ENCODE measurements around the gene PCK1. TPM values are rescaled to one million over a fixed set of nuclear protein-coding genes. Genes with fewer than 3 reads are reported as not detected.

PCK1 gene
- total RNA-seq, 4 donors from 2014 or later, result 16.1 to 131 (median 65.2) TPM

DNA sequence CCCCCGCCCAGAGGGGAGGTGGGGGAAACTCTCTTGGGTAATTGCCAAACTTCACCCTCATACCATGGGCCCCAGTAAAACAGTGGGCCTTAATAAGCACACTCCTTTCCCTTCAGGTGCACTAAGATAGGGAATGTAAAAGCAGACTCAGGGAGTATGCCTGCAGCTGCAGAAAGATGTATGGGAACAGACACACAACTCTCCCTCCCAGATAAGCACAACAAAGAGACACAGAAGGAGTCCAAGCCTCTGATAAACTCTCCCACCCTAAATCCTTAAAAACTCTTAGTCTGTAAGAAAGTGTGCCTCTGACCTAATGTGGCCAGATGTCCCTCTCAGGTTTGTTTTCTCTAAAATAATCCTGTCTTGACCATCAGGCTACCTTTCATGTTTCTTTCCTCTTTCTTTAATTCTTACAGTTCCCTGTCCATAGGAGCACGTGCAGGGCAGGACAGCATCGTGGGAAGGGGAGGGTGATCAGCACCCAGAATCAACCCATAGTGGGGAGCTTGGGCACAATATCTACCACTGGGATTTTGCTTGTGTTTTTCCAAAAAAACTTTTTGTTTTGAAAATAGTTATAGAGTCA is 24.7 kb upstream of the PCK1 start:
- Histone ChIP-seq H3K4me3 (no peak overlapping the region), H3K4me1 (no peaks in the 10 kb centered on the region), H3K27me3 (peaks cover 0 to 11% of the 10 kb centered on the region in 2 donors), H3K27ac (no peak overlapping the region), H3K9me3 (peaks cover 0 to 32% (median 0%) of the 10 kb centered on the region in 4 donors), H3K36me3 (no peaks in the 10 kb centered on the region)
- TF ChIP-seq EP300 (IDR thresholded peaks at IDR 0.05), result no peak
- TF ChIP-seq POLR2A (IDR thresholded peaks at IDR 0.05), result no peak
- TF ChIP-seq, protein P1, sequence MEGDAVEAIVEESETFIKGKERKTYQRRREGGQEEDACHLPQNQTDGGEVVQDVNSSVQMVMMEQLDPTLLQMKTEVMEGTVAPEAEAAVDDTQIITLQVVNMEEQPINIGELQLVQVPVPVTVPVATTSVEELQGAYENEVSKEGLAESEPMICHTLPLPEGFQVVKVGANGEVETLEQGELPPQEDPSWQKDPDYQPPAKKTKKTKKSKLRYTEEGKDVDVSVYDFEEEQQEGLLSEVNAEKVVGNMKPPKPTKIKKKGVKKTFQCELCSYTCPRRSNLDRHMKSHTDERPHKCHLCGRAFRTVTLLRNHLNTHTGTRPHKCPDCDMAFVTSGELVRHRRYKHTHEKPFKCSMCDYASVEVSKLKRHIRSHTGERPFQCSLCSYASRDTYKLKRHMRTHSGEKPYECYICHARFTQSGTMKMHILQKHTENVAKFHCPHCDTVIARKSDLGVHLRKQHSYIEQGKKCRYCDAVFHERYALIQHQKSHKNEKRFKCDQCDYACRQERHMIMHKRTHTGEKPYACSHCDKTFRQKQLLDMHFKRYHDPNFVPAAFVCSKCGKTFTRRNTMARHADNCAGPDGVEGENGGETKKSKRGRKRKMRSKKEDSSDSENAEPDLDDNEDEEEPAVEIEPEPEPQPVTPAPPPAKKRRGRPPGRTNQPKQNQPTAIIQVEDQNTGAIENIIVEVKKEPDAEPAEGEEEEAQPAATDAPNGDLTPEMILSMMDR (IDR thresholded peaks at IDR 0.05), result no peak
- WGBS, 2 donors, result 54 to 64% methylated on average over 3 of the region's 3 CpGs
- no peak for DNase-seq (ENCODE audit: low spot score in 2 of 2)

DNA sequence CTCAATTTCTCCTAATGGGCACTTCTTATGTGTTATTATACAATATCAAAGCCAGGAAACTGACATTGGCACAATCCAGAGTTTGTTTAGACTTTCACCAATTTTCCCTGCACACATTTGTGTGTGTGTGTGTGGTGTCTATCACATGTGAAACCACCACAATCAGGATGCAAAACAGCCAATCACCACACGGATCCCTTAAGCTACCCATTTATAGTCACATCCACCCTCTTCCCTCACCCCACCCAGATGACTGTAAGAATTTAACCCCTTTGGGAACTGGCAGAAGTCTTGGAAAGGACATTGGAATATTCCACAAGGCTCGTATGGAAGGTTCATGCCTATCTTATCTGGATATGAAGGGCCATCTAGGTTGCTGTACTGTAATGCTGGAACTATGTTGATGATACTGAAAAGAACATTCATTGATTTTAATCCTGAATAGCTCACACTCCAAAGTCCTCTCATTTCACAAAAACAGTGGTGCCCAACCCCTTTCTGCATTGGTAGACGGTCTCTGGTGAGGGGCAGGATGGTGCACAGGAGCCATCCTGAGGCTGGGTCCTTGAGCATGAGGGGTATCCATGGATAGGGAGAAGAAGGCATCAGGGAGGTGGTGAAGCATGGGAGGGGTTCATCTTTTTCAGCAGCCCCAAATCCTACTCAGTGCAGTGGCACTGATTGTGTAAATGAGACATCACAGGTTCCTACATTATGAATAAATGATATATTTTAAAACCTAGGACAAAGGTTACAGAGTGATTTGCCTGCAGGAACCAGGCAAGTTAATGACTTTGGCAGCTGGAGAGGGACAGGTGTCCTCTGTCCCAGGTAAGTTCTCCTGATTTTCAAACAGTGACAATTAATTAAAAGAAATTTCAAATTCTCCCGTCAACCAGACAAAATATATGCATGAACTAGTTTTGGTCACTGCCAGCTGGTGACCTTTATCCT is 23.9 kb upstream of the PCK1 start:
- 74 to 79% methylated on average over 4 of the region's 4 CpGs for WGBS, 2 donors
- DNase-seq (ENCODE audit: low spot score in 2 of 2), result no peak
- TF ChIP-seq, protein P1 (IDR thresholded peaks at IDR 0.05), result no peak
- TF ChIP-seq POLR2A (IDR thresholded peaks at IDR 0.05) (no peak), EP300 (IDR thresholded peaks at IDR 0.05) (no peak)
- Histone ChIP-seq H3K4me3 (no peak overlapping the region), H3K27ac (no peak overlapping the region), H3K27me3 (peaks cover 0 to 11% of the 10 kb centered on the region in 2 donors), H3K9me3 (peaks cover 0 to 32% (median 0%) of the 10 kb centered on the region in 4 donors), H3K4me1 (no peaks in the 10 kb centered on the region), H3K36me3 (no peaks in the 10 kb centered on the region)

DNA sequence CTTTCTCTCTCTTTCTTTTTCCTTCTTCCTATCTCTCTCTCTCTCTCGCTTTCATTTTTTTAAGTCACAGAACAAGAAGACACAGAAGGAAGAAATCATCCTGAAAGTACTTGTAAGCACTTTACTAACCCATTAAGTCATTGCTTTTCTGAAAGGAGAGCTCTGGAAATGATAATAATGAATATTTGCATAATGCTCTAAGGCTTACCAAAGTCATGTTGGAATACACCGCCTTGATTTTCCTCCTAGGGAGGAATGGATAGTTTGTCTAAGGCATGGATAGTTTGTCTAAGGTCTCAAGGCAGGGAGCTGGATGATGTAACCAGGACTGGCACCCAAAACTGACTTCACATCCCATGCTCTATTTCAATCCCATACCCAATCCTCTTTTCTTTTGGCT is 23.1 kb upstream of the PCK1 start:
- WGBS, 2 donors, result 88 to 91% methylated on average over 2 of the region's 2 CpGs
- Histone ChIP-seq H3K36me3 (no peaks in the 10 kb centered on the region), H3K4me1 (no peaks in the 10 kb centered on the region), H3K27ac (no peak overlapping the region), H3K9me3 (peaks cover 0 to 32% (median 0%) of the 10 kb centered on the region in 4 donors), H3K27me3 (peaks cover 0 to 11% of the 10 kb centered on the region in 2 donors), H3K4me3 (no peak overlapping the region)
- no peak for DNase-seq (ENCODE audit: low spot score in 2 of 2)
- TF ChIP-seq EP300 (IDR thresholded peaks at IDR 0.05) (no peak), POLR2A (IDR thresholded peaks at IDR 0.05) (no peak)
- TF ChIP-seq, protein P1 (IDR thresholded peaks at IDR 0.05), result no peak

DNA sequence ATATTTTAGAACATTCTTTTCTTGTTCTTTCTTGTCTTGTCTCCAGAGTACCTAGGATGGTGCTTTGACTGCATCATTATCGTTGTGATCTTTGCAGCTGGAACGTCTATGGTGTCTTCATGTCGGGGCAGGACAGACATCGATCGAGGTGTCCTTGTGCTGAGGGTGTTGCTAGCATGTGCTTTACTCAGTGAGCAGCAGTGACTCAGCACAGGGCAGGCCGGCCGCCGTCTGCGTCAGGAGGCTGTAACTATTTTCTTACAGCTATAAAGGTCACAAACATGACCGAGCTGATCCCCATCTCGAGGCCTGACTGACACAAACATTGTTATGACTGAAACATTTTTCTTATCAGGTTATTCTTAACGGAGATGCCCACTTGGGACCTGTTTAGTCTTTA is 21.0 kb upstream of the PCK1 start:
- H3K4me1 ChIP-seq, result no peaks in the 10 kb centered on the region
- TF ChIP-seq, protein P1 (IDR thresholded peaks at IDR 0.05), result no peak
- TF ChIP-seq POLR2A (IDR thresholded peaks at IDR 0.05) (no peak), EP300 (IDR thresholded peaks at IDR 0.05) (no peak)
- peaks cover 0 to 5% of the 10 kb centered on the region in 2 donors for H3K27me3 ChIP-seq
- no peak for DNase-seq (ENCODE audit: low spot score in 2 of 2)
- WGBS, 2 donors, result 74 to 76% methylated on average over 12 of the region's 12 CpGs
- no peak overlapping the region for H3K4me3 ChIP-seq
- no peaks in the 10 kb centered on the region for H3K36me3 ChIP-seq
- H3K27ac ChIP-seq, result no peak overlapping the region
- peaks cover 0 to 32% (median 0%) of the 10 kb centered on the region in 4 donors for H3K9me3 ChIP-seq

All from tibial nerve (tissue), 4 donors.